CD4-positive, alpha-beta T cell treated with Interleukin-6 for 4 hours (primary cell): Measurements from ENCODE around the gene KRT17.
"Not testable (repeated sequence)": the region's sequence is repeated elsewhere in the genome, so short reads cannot be mapped to it uniquely, and the experiment has no call there.

Experiments used
- DNase-seq: peaks from one replicate; pipeline ENCODE4 v3.0.0-alpha.2; 2020; ENCODE audit warnings: mixed read lengths

Gene KRT17

GRCh38 chr17:41653892-41654677, 29.7 kb upstream of the KRT17 start:
- no peak for DNase-seq

- no peak for DNase-seq
Measured at GRCh38 chr17:41653421-41653820, 29.0 kb upstream of the KRT17 start.

DNA sequence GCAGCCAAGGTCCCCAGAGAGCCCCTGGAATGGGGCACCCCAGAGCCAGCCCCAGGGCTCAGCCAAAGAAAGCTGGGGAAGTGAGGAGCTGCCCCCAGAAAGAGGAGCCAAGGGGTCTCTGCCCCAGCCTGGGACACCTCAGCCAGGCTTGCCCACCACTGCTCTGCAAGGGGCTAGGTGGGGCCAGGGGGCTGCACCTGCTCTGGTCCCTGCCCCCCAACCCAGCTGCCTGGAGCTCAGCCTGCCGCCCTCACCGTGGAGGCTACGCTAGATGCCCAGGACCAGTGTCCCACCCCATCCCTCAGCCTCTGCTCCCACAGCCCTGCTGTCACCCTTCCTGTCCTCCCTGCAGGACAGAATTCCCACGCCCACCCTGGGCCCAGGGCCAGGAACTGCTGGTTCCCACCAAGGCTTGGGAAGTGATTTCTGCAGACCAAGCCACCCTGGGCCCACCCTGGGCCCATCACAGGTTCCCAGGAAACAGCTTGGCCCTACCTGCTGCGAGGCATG, 28.1 kb upstream of the KRT17 start:
- no peak for DNase-seq

GRCh38 chr17:41651625-41652460, 27.5 kb upstream of the KRT17 start:
- DNase-seq: no peak

- DNase-seq: no peak
Measured at GRCh38 chr17:41650794-41651624, 26.6 kb upstream of the KRT17 start.

GRCh38 chr17:41649923-41650519, 25.6 kb upstream of the KRT17 start:
- no peak for DNase-seq

GRCh38 chr17:41648411-41649195, 24.2 kb upstream of the KRT17 start:
- peak; percentile 92 for DNase-seq

GRCh38 chr17:41647940-41648410, 23.6 kb upstream of the KRT17 start:
- DNase-seq: peak; percentile 93

GRCh38 chr17:41647038-41647813, 22.9 kb upstream of the KRT17 start:
- DNase-seq: no peak

DNA sequence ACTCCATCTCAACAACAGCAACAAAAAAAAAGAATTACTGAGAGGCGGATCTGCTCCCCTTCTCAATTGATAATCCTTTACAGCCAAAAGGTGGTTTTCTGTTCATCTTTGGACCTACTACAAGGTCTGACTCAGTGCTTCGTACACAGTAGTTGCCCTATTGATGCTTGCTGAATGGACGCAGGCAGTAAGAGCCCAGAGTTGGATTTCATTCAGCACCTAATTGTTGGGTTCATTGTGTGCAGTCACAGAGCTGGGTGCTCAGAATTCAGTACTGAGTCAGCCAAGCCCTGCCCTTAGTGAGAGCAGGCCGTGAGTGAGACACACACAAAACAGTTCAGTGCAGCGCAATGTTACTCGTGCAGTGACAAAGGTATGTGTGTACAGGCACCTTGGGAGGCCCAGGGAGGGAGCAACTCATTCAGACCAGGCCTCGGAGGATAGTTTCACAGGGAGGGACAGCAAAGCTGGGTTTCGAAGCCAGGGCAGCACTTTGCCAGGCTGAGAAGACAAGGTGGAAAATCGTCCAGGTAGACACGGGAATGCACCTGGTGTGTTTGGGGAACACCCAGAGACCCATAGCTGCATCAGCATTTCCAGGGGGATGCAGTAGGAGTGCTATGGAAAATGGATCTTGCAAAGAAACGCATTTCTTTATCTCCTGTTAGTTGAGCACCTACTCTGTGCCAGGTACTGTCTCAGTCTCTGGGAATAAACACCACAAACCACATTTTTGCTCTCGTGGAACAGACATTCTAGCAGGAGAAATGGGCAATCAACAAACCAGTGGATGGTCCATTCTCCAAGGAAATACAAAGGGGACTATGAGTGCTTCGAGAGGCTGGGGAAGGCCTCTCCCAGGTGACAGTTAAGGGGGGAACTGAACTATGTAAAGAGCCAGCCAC, 18.1 kb upstream of the KRT17 start:
- no peak for DNase-seq

DNA sequence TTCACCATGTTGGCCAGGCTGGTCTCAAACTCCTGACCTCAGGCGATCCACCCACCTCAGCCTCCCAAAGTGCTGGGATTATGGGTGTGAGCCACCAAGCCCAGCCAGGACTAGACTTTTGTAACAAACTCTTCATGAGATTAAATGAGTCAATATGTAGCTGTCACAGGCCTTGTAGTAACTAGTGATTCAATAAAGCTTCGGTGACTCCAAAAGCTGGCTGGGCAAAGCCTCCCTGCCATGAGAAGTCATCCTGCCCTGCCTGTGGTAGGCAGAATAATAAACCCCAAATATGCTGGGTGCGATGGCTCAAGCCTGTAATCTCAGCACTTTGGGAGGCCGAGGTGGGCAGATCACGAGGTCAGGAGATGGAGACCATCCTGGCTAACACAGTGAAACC, 16.2 kb upstream of the KRT17 start:
- not testable (repeated sequence) for DNase-seq

DNA sequence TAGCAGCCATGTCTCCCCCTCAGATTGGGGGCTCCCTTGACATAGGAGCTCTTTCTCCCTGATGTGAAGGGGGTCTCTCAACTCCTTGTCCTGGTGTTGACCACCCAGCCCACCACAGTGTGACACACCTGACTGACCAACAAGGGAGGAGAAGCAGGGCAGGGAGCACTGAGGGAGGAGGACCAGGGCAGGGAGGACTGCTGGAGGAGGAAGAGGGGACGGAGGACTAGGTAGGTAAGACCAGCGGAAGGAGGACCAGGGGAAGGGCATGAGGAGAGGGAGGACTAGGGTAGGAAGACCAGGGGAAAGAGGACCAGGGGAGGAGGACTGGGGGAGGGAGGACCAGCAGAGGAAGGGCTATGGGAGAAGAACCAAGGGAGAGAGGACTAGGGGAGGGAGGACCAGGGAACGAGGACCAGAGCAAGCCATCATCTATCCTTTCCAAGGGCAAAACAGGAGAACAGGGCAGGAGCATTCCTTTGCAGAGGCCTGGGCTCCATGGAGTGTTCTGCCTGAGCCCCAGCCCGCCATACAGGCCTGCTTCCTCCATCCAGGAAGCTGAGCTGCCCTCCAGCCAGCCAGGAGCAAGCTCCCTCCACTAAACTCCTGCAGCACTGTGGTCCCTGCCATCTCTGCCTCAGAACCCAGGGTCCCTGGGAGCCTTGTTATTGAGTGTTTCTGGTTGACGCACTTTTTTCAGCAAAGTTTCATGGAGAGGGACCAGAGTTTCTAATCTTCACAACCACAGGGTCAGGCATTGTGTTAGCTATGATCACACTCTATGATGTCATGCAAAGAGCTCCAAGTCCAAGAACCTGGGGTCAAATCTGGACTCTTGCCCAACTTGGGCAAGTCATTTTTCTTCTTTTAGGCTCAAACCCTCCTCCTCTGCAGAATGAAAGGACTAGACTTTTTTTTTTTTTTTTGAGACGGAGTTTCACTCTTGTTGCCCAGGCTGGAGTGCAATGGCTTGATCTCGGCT, 15.4 kb upstream of the KRT17 start:
- DNase-seq: no peak

DNA sequence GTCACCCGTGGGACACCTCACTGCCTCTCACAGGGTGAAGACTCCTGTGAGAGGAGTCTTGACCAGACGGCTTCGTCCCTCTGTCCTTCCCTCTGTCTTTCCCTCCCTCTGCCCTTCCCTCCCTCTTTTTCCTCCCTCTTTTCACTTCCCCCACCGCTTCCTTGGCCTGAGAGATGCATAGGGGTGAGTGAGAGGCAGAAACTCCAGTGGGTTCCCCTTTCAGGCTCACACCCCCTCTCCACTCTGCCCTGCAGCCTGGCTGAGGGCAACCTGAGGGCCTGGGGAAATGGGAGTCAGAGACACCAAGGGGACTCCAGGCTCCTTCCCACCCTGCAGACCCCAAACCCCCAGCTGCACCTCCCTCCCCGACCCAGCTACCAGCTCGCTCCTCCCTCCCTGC, 14.6 kb upstream of the KRT17 start:
- DNase-seq: no peak

DNA sequence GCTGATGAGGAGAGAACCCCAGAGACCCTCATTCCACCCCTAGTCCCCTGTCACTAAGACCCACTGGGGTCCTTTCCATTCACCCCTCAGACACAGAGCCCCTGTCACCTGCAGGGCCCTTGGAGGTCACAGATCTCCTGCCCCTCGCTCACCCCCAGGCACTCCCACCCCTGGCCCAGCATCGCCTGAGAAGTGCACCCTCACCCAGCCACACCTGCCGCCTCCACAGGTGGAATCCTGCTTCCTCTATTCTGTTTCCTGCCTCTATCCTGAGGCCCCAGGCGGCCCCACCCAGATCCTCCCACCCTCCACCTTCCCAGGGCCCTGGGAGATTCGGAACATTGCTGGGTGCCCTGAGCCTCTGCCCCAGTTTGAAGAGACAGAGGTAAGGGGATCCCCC, 13.8 kb upstream of the KRT17 start:
- DNase-seq: no peak

DNA sequence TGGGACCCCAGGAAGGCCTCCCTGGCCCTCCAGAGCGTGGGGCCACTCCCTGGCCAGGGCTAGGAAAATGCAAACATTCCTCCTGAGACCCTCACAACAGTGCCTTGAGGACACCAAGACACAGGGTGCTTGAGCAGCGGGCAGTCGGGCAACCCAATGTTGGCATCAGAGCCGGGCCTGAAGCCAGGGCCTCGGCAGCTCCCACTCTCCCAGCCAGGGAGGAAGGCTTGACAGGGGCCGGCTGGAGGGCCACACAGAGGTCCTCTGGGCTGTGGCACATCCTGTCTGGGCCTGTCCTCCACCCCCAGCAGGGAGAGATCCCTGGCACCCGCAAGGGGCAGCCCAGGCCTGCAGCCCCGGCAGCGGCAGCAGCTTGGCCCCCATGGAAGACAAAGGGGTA, 12.3 kb upstream of the KRT17 start:
- no peak for DNase-seq

DNA sequence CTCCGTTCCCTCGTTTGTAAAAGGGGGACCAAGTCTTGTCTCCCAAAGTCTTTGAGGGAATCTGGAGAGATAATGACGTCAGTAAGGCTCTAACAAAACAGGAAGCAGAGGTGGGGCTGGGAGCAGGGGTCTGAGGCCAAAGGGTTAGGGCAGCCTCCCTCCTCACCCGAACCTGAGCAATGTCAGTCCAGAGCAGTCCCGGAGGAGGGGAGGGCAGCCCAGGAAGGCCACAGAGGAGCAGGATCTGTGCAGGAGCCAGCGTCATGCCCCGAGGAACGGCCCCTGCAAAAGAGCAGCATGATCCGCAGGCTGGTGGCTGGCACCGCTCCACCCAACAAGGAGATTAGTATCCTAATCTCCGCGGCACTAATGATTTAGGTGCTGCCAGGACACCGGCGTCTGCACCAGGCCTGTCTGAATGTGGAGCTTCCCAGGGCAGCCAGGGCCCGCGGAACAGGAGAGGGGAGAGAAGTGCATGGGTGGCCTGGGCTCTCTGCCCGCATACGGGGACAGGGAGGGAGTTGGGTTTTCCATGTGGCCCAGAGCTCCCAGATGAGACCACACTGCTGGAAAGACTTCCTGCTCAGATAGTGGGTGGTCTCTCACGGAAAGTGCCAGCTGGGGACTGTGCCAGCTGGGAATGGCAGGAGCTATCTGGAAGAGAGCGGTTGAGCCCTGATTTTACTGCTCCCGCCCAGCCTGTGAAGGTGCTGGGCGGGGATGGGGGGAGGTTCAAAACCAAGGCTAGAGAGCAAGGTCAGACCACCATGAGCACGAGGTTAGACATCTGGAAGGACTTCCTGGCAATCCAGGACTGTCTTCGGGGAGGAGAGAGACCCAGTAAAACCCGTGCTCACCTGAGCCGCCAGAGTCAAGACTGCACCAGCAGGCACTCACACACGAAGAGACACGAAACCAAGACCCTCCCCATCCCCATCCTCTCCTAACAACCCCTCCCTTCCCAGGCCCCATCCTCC, 11.0 kb upstream of the KRT17 start:
- no peak for DNase-seq

GRCh38 chr17:41634639-41635038, 10.3 kb upstream of the KRT17 start:
- DNase-seq: no peak
